Measurements from ENCODE around the gene ABCA1. TPM values are rescaled to one million over a fixed set of nuclear protein-coding genes. Genes with fewer than 3 reads are reported as not detected.

The ABCA1 gene
- total RNA-seq, 2 experiments from 2014 or later = 8.0 to 14.0 TPM

GRCh38 chr9:104854613-104855012, 73.3 kb downstream of the ABCA1 start:
- Histone ChIP-seq H2AFZ (ENCODE audit: low read length) (no peak overlapping the region), H3K4me1 (ENCODE audit: insufficient read depth, low read length, poor library complexity, severe bottlenecking) (no peaks in the 10 kb centered on the region), H3K4me2 (ENCODE audit: low read length) (no peak overlapping the region), H3K79me2 (ENCODE audit: insufficient read depth, low read depth, low read length) (no peaks in the 10 kb centered on the region), H3K9me3 (ENCODE audit: low read length) (no peaks in the 10 kb centered on the region), H4K20me1 (ENCODE audit: insufficient read depth, low read length) (no peaks in the 10 kb centered on the region), H3K9me2 (ENCODE audit: insufficient read depth, low read length) (no peaks in the 10 kb centered on the region), H3K4me3 (ENCODE audit: low read depth, low read length, poor library complexity, severe bottlenecking) (no peak overlapping the region), H3K36me3 (ENCODE audit: insufficient read depth, low read length) (peaks cover 53% of the 10 kb centered on the region), H3K27ac (ENCODE audit: low read depth, low read length, poor library complexity, severe bottlenecking) (no peak overlapping the region)
- intact Hi-C loops (cut with micrococcal nuclease; ENCODE audit: unreplicated experiment) = no loop called here
- CTCF ChIA-PET (ENCODE audit: unreplicated experiment) = no interaction called here
- POLR2A ChIA-PET = no interaction called here
- TF ChIP-seq CTCF (conservative IDR thresholded peaks at IDR 0.05; ENCODE audit: low read length) (no peak), EZH2phosphoT487 (IDR thresholded peaks at IDR 0.05; ENCODE audit: borderline replicate concordance, low read depth, low read length) (no peak)
- DNase-seq (ENCODE audit: low spot score) = no peak
- BruUV-seq (replicated peaks) = no TSS peak

GRCh38 chr9:104853683-104854082, 74.3 kb downstream of the ABCA1 start:
- ChIA-PET CTCF (ENCODE audit: unreplicated experiment) (no interaction called here), POLR2A (interaction anchor here (0.7 kb wide), 1 partner anchor 291 kb away, joined by 3 read pairs; no protein-coding TSS in a partner anchor)
- intact Hi-C loops (cut with micrococcal nuclease; ENCODE audit: unreplicated experiment) = no loop called here
- no peak overlapping the region for H3K4me2 ChIP-seq (ENCODE audit: low read length)
- TF ChIP-seq CTCF (conservative IDR thresholded peaks at IDR 0.05; ENCODE audit: low read length) (no peak), EZH2phosphoT487 (IDR thresholded peaks at IDR 0.05; ENCODE audit: borderline replicate concordance, low read depth, low read length) (no peak)
- H3K27ac ChIP-seq (ENCODE audit: low read depth, low read length, poor library complexity, severe bottlenecking) = no peak overlapping the region
- no peak overlapping the region for H3K4me3 ChIP-seq (ENCODE audit: low read depth, low read length, poor library complexity, severe bottlenecking)
- H3K36me3 ChIP-seq (ENCODE audit: insufficient read depth, low read length) = peaks cover 45% of the 10 kb centered on the region
- no peaks in the 10 kb centered on the region for H3K9me3 ChIP-seq (ENCODE audit: low read length)
- BruUV-seq (replicated peaks) = no TSS peak
- no peaks in the 10 kb centered on the region for H4K20me1 ChIP-seq (ENCODE audit: insufficient read depth, low read length)
- no peaks in the 10 kb centered on the region for H3K79me2 ChIP-seq (ENCODE audit: insufficient read depth, low read depth, low read length)
- H3K9me2 ChIP-seq (ENCODE audit: insufficient read depth, low read length) = no peaks in the 10 kb centered on the region
- DNase-seq (ENCODE audit: low spot score) = no peak
- no peak overlapping the region for H2AFZ ChIP-seq (ENCODE audit: low read length)
- no peaks in the 10 kb centered on the region for H3K4me1 ChIP-seq (ENCODE audit: insufficient read depth, low read length, poor library complexity, severe bottlenecking)

- Histone ChIP-seq H3K27ac (ENCODE audit: low read depth, low read length, poor library complexity, severe bottlenecking) (no peak overlapping the region), H4K20me1 (ENCODE audit: insufficient read depth, low read length) (no peaks in the 10 kb centered on the region), H3K79me2 (ENCODE audit: insufficient read depth, low read depth, low read length) (no peaks in the 10 kb centered on the region), H3K4me3 (ENCODE audit: low read depth, low read length, poor library complexity, severe bottlenecking) (no peak overlapping the region), H3K9me3 (ENCODE audit: low read length) (no peaks in the 10 kb centered on the region), H2AFZ (ENCODE audit: low read length) (no peak overlapping the region), H3K9me2 (ENCODE audit: insufficient read depth, low read length) (no peaks in the 10 kb centered on the region), H3K4me1 (ENCODE audit: insufficient read depth, low read length, poor library complexity, severe bottlenecking) (no peaks in the 10 kb centered on the region), H3K36me3 (ENCODE audit: insufficient read depth, low read length) (peaks cover 40% of the 10 kb centered on the region), H3K4me2 (ENCODE audit: low read length) (no peak overlapping the region)
- ChIA-PET POLR2A (interaction anchor here (0.6 to 1.4 kb wide), 2 partner anchors 14 to 137 kb away, joined by 3 to 4 read pairs; no protein-coding TSS in a partner anchor), CTCF (ENCODE audit: unreplicated experiment) (no interaction called here)
- no TSS peak for BruUV-seq (replicated peaks)
- intact Hi-C loops (cut with micrococcal nuclease; ENCODE audit: unreplicated experiment) = no loop called here
- TF ChIP-seq EZH2phosphoT487 (IDR thresholded peaks at IDR 0.05; ENCODE audit: borderline replicate concordance, low read depth, low read length) (no peak), CTCF (conservative IDR thresholded peaks at IDR 0.05; ENCODE audit: low read length) (no peak)
- DNase-seq (ENCODE audit: low spot score) = no peak
Measured at GRCh38 chr9:104853159-104853558, 74.8 kb downstream of the ABCA1 start.
